HepG2 (cell line): Measurements from ENCODE around the gene TTC39B. TPM values are rescaled to one million over a fixed set of nuclear protein-coding genes. Genes with fewer than 3 reads are reported as not detected.

ENCODE experiments used
- ARID5B ChIP-seq: IDR thresholded peaks from 2 replicates; pipeline ENCODE4 v1.4.0; 2020; ENCODE audit warnings: mild to moderate bottlenecking, missing genetic modification reagents
- CBX1 ChIP-seq: IDR thresholded peaks from one replicate; pipeline ENCODE4 v1.6.1; 2016; ENCODE audit warnings: antibody characterized with exemption, low read depth
- CEBPB ChIP-seq: IDR thresholded peaks from 2 replicates; pipeline ENCODE4 v1.6.1; 2011; ENCODE audit warnings: low read depth, low read length, improper control_type of control experiment, borderline replicate concordance
- DMAP1 ChIP-seq: IDR thresholded peaks from 2 replicates; pipeline ENCODE4 v1.6.1; 2016
- DPF2 ChIP-seq: sonication (generic); formaldehyde crosslinking; IDR thresholded peaks from 2 replicates; pipeline ENCODE4 v1.4.0; 2020; ENCODE audit warnings: mild to moderate bottlenecking, low read depth, missing genetic modification reagents, borderline replicate concordance
- EEA1 ChIP-seq: sonication (generic); formaldehyde crosslinking; IDR thresholded peaks from 2 replicates; pipeline ENCODE4 v1.5.1; 2020; ENCODE audit warnings: mild to moderate bottlenecking, missing genetic modification reagents, borderline replicate concordance
- ELF3 ChIP-seq: IDR thresholded peaks from 2 replicates; pipeline ENCODE4 v1.6.1; 2016; ENCODE audit warnings: missing genetic modification reagents, missing compliant biosample characterization
- ETV5 ChIP-seq: IDR thresholded peaks from 2 replicates; pipeline ENCODE4 v1.6.1; 2018; ENCODE audit warnings: missing biosample characterization, missing genetic modification reagents, inconsistent platforms, borderline replicate concordance
- GZF1 ChIP-seq: sonication (generic); formaldehyde crosslinking; IDR thresholded peaks from 2 replicates; pipeline ENCODE4 v1.5.1; 2020; ENCODE audit warnings: mild to moderate bottlenecking, missing genetic modification reagents
- HNF4A ChIP-seq: sonication (generic); formaldehyde crosslinking; IDR thresholded peaks from 2 replicates; pipeline ENCODE4 v1.4.0; 2020; ENCODE audit warnings: missing genetic modification reagents
- IRF2 ChIP-seq: IDR thresholded peaks from 2 replicates; pipeline ENCODE4 v1.6.1; 2018; ENCODE audit warnings: missing genetic modification reagents, missing compliant biosample characterization
- KAT7 ChIP-seq: IDR thresholded peaks from 2 replicates; pipeline ENCODE4 v1.6.1; 2018; ENCODE audit warnings: borderline replicate concordance, missing compliant biosample characterization
- LCORL ChIP-seq, 2 experiments: fragments of 450-650 bp in 1 of 2; sonication (generic) in 1 of 2; formaldehyde crosslinking in 1 of 2; IDR thresholded peaks; 2 replicates each; pipeline versions ENCODE4 v1.5.0 to v1.6.1; 2017 to 2020; ENCODE audit warnings: antibody characterized with exemption in 1 of 2, missing genetic modification reagents in 1 of 2
- PATZ1 ChIP-seq: sonication (generic); formaldehyde crosslinking; IDR thresholded peaks from 2 replicates; pipeline ENCODE4 v1.4.0; 2020; ENCODE audit warnings: missing genetic modification reagents
- POLR2AphosphoS2 ChIP-seq: IDR thresholded peaks from 2 replicates; pipeline ENCODE4 v1.6.1; 2011; ENCODE audit warnings: low read depth, low read length, improper control_type of control experiment
- RARA ChIP-seq: IDR thresholded peaks from 2 replicates; pipeline ENCODE4 v1.6.1; 2016; ENCODE audit warnings: missing genetic modification reagents, missing compliant biosample characterization
- SOX5 ChIP-seq: IDR thresholded peaks from 2 replicates; pipeline ENCODE4 v1.6.1; 2016; ENCODE audit warnings: borderline replicate concordance
- SP1 ChIP-seq, 2 experiments: fragments of 450-650 bp in 1 of 2; sonication (generic) in 1 of 2; formaldehyde crosslinking in 1 of 2; IDR thresholded peaks; 2 replicates each; pipeline versions ENCODE4 v1.4.0 to v1.6.1; 2016 to 2020; ENCODE audit warnings: missing genetic modification reagents in 1 of 2
- TCF7L2 ChIP-seq: IDR thresholded peaks from 2 replicates; pipeline ENCODE4 v1.6.1; 2011; ENCODE audit warnings: mild to moderate bottlenecking, low read depth, low read length, moderate library complexity
- TEAD3 ChIP-seq: optimal IDR thresholded peaks from 2 replicates; pipeline ENCODE3; 2016; ENCODE audit warnings: borderline replicate concordance
- THRA ChIP-seq: sonication (generic); formaldehyde crosslinking; IDR thresholded peaks from 2 replicates; pipeline ENCODE4 v1.4.0; 2020; ENCODE audit warnings: missing genetic modification reagents, borderline replicate concordance
- ZKSCAN1 ChIP-seq: fragments of 150-350 bp; IDR thresholded peaks from 2 replicates; pipeline ENCODE4 v1.6.1; 2014; ENCODE audit warnings: low read length
- ZNF460 ChIP-seq: sonication (generic); formaldehyde crosslinking; IDR thresholded peaks from 2 replicates; pipeline ENCODE4 v1.5.1; 2020; ENCODE audit warnings: missing genetic modification reagents, mild to moderate bottlenecking, borderline replicate concordance
- ZNF556 ChIP-seq: sonication (generic); formaldehyde crosslinking; IDR thresholded peaks from 2 replicates; pipeline ENCODE4 v1.4.0; 2020; ENCODE audit warnings: mild to moderate bottlenecking, missing genetic modification reagents, borderline replicate concordance
- polyA plus RNA-seq, 8 experiments: library from polyadenylated mRNA; depleted of rRNA in 3 of 8; stranded (reverse) in 7 of 8; unstranded in 1 of 8; fragments of >200 nt; fragmentation: Illumina TruSeq in 4 of 8; extraction: Trizol in 4 of 8; gene quantifications; 2 replicates each; pipeline versions ENCODE4 v1.2.1 to v1.2.3, GENCODE V29; 2011 to 2016; ENCODE audit warnings: low read depth in 4 of 8, missing spikeins in 1 of 8, mixed read lengths in 1 of 8; ENCODE audit not compliant: insufficient read depth in 1 of 8
- total RNA-seq, 5 experiments: library from RNA; depleted of rRNA; stranded (reverse); fragments of >200 nt; fragmentation: Illumina TruSeq; extraction: Trizol; gene quantifications; 2 replicates each; pipeline ENCODE4 v1.2.3, GENCODE V29; 2016; ENCODE audit warnings: low read depth in 1 of 5

TTC39B gene
- total and polyA plus RNA-seq, 2 of the 13 experiments (the other 11 are each of a cell fraction or from before 2014, with no cell fraction given), result 14.3 to 19.4 TPM

- peak; percentile 88 for TF ChIP-seq ELF3 (CRISPR knock-in tag)
- TF ChIP-seq KAT7 (CRISPR knock-in tag), result no peak
- no peak for TF ChIP-seq TCF7L2
- peak; percentile 49; the same call in 1 of the 2 replicates for TF ChIP-seq THRA
- no peak for TF ChIP-seq ZKSCAN1
- peak; percentile 68; the same call in 1 of the 2 replicates for TF ChIP-seq SOX5 (CRISPR knock-in tag)
- TF ChIP-seq CEBPB, result peak; percentile 91
- TF ChIP-seq ZNF460 (CRISPR knock-in tag), result no peak
- TF ChIP-seq ARID5B (CRISPR knock-in tag), result peak; percentile 88
- 0 out of 2 replicates have a peak, but pooled peaks have one; percentile 38 for TF ChIP-seq IRF2 (CRISPR knock-in tag)
- TF ChIP-seq CBX1, result no peak
- no peak for TF ChIP-seq ZNF556 (CRISPR knock-in tag)
- TF ChIP-seq PATZ1, result peak; percentile 65
- TF ChIP-seq RARA (CRISPR knock-in tag), result peak; percentile 40; the same call in 1 of the 2 replicates
- TF ChIP-seq SP1 (IDR thresholded peaks at IDR 0.05), result no peak
- no peak for TF ChIP-seq SP1 (CRISPR knock-in tag; IDR thresholded peaks at IDR 0.05)
- TF ChIP-seq GZF1, result no peak
- TF ChIP-seq LCORL (IDR thresholded peaks at IDR 0.05), result no peak
- no peak for TF ChIP-seq LCORL (CRISPR knock-in tag; IDR thresholded peaks at IDR 0.05)
- TF ChIP-seq POLR2AphosphoS2, result no peak
- TF ChIP-seq HNF4A (CRISPR knock-in tag), result 0 out of 2 replicates have a peak, but pooled peaks have one; percentile 40
- peak; percentile 14 for TF ChIP-seq TEAD3
- peak; percentile 46; the same call in 1 of the 2 replicates for TF ChIP-seq ETV5 (CRISPR knock-in tag)
- no peak for TF ChIP-seq EEA1 (CRISPR knock-in tag)
- peak; percentile 47; the same call in 1 of the 2 replicates for TF ChIP-seq DPF2 (CRISPR knock-in tag)
- TF ChIP-seq DMAP1 (CRISPR knock-in tag), result no peak
These were observed 43.1 kb upstream of the TTC39B start (continued) for GRCh38 chr9:15349892-15350761.
